Measurements from ENCODE around the gene RARG. TPM values are rescaled to one million over a fixed set of nuclear protein-coding genes. Genes with fewer than 3 reads are reported as not detected.
A peak's percentile ranks its signal among the peaks of the same experiment; 100 is the strongest.
"Not testable (repeated sequence)": the region's sequence is repeated elsewhere in the genome, so short reads cannot be mapped to it uniquely, and the experiment has no call there.

RARG gene
- total RNA-seq, 4 donors from 2014 or later = 2.6 to 65.6 (median 28.9) TPM

- no peaks in the 10 kb centered on the region for H3K27me3 ChIP-seq
- no peaks in the 10 kb centered on the region for H3K4me1 ChIP-seq
- H3K36me3 ChIP-seq = no peaks in the 10 kb centered on the region
- no peak overlapping the region for H3K4me3 ChIP-seq
- no peak for TF ChIP-seq POLR2A (IDR thresholded peaks at IDR 0.05)
- TF ChIP-seq CTCF (IDR thresholded peaks at IDR 0.05) = no peak
- intact Hi-C loops (cut with DNase I; ENCODE audit: low total_unique reads) = no loop called here
- DNase-seq = peak in 1 of 2 donors; percentile 9
- H3K27ac ChIP-seq = peak overlapping the region in 1 of 2 donors; percentile 43
- H3K9me3 ChIP-seq = no peaks in the 10 kb centered on the region
Measured at GRCh38 chr12:53170876-53171724, 60.9 kb downstream of the RARG start.

- Histone ChIP-seq H3K27ac (no peak overlapping the region), H3K4me1 (no peaks in the 10 kb centered on the region), H3K36me3 (no peaks in the 10 kb centered on the region), H3K4me3 (no peak overlapping the region), H3K27me3 (no peaks in the 10 kb centered on the region), H3K9me3 (no peaks in the 10 kb centered on the region)
- no peak for TF ChIP-seq CTCF (IDR thresholded peaks at IDR 0.05)
- no peak for TF ChIP-seq POLR2A (IDR thresholded peaks at IDR 0.05)
- peak in 1 of 2 donors; percentile 7 for DNase-seq
- intact Hi-C loops (cut with DNase I; ENCODE audit: low total_unique reads) = no loop called here
Measured at GRCh38 chr12:53170215-53170614, 61.8 kb downstream of the RARG start.

- no peaks in the 10 kb centered on the region for H3K9me3 ChIP-seq
- H3K4me1 ChIP-seq = no peaks in the 10 kb centered on the region
- TF ChIP-seq POLR2A (IDR thresholded peaks at IDR 0.05) (no peak), CTCF (IDR thresholded peaks at IDR 0.05) (no peak)
- no peaks in the 10 kb centered on the region for H3K36me3 ChIP-seq
- H3K27me3 ChIP-seq = no peaks in the 10 kb centered on the region
- intact Hi-C loops (cut with DNase I; ENCODE audit: low total_unique reads) = no loop called here
- no peak for DNase-seq
- H3K4me3 ChIP-seq = no peak overlapping the region
- H3K27ac ChIP-seq = no peak overlapping the region
Measured at GRCh38 chr12:53169644-53170043, 62.4 kb downstream of the RARG start.

- no peaks in the 10 kb centered on the region for H3K4me1 ChIP-seq
- DNase-seq = no peak
- no peaks in the 10 kb centered on the region for H3K9me3 ChIP-seq
- intact Hi-C loops (cut with DNase I; ENCODE audit: low total_unique reads) = no loop called here
- H3K27ac ChIP-seq = no peak overlapping the region
- TF ChIP-seq POLR2A (IDR thresholded peaks at IDR 0.05) (no peak), CTCF (IDR thresholded peaks at IDR 0.05) (no peak)
- H3K36me3 ChIP-seq = no peaks in the 10 kb centered on the region
- H3K4me3 ChIP-seq = no peak overlapping the region
- no peaks in the 10 kb centered on the region for H3K27me3 ChIP-seq
Measured at GRCh38 chr12:53166837-53167236, 65.2 kb downstream of the RARG start.

GRCh38 chr12:53163008-53163407 lies 69.0 kb downstream of the RARG start:
- H3K27me3 ChIP-seq; H3K4me3 ChIP-seq; H3K4me1 ChIP-seq; H3K9me3 ChIP-seq; H3K36me3 ChIP-seq; DNase-seq; intact Hi-C loops (cut with DNase I; ENCODE audit: low total_unique reads); H3K27ac ChIP-seq: not testable (repeated sequence)
